Jurkat, Clone E6-1 (cell line): ENCODE measurements around the gene NID1.

Experiments used
- DNase-seq: peaks from one replicate; pipeline ENCODE4 v3.0.0-alpha.2; 2011; ENCODE audit warnings: low read depth, low spot score
- H3K4me3 ChIP-seq: 2 replicates; pipeline ENCODE4 v1.5.1; 2011; ENCODE audit warnings: mild to moderate bottlenecking, low read length, control low read depth, moderate library complexity

NID1 gene

DNA sequence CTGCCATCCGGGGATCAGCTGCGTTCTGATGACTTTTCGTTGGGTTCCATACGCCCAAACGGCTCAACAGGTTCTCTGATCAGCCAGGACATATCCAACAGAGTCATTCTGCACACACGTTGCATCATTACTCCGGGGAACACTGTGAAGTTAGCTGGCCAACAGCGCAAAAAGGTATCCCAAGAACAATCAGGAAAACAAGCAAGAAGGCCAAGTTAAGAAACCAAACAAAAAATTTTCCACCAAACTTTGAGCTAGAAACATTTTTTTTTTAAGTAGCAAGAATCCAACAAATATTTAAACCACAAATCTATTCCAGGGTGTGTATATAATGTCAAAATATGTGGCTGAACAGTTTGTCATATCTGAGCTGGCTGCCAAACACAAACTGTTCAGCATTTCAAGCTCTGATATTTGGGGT lies 29.2 kb downstream of the NID1 start:
- H3K4me3 ChIP-seq = no peak overlapping the region
- no peak for DNase-seq

DNA sequence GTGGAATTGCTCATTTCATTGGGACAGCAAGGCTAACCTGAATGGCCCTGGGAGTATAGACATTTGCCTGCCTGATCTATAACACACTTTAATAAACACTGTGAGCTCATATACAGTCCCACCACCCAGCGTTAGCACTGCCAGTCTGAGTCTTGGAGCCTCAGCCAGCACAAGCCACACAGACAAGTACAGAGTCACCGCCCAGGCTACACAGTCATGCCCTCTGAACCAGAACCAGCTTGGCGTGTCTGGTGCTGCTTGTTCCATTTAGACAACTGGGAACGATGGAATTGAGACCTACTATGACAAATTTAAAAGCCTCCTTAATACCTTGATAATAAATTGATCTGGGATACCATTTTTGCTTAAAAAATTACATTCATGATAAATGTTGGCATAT lies 31.6 kb downstream of the NID1 start:
- no peak overlapping the region for H3K4me3 ChIP-seq
- DNase-seq = no peak

GRCh38 chr1:236030534-236030933 lies 34.4 kb downstream of the NID1 start:
- H3K4me3 ChIP-seq = no peak overlapping the region
- DNase-seq = no peak

- H3K4me3 ChIP-seq = no peak overlapping the region
- DNase-seq = no peak
Measured at GRCh38 chr1:236029428-236029940, 35.4 kb downstream of the NID1 start.

GRCh38 chr1:236027104-236027503 lies 37.8 kb downstream of the NID1 start:
- no peak for DNase-seq
- H3K4me3 ChIP-seq = no peak overlapping the region

DNA sequence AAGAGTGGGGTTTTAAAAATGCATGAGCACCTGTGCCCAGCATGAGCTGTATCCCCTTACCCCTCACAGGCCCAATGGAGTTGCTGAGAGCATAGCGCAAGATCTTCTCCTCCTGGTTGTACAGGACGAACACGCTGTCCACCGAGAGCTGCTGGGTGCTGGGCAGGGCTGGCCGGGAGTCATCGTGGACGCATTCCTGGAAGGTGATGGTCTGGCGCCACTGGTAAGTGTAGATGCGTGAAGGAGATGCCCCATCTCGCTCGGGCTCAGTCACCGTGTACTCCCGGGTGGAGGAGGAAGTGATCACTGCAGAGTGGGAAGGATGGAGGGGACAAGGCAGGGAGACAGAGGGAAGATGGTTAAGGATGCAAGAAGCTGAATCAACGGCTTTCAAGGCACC lies 39.1 kb downstream of the NID1 start:
- H3K4me3 ChIP-seq = no peak overlapping the region

DNA sequence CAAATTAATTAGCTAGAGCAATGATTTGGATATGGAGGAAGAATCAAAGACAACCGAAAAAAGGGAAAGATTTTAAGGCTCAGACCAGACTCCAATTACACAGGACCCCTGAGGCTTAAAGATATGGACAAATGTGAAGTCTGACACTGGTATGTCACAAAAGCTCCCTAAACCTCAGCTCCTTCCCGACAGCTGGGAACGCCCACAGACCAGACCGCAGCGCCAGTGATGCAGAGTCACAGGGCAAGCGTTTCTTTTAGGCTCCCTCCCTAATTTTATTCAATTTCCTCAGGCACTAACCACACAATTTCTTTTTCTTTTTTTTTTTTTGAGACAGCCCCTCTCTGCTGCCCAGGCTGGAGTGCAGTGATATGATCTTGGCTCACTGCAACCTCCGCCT lies 40.2 kb downstream of the NID1 start:
- H3K4me3 ChIP-seq = no peak overlapping the region
- DNase-seq = no peak

More for the DNA sequence above, 39.1 kb downstream of the NID1 start:
- no peak for DNase-seq

- DNase-seq = no peak
- no peak overlapping the region for H3K4me3 ChIP-seq
Measured at GRCh38 chr1:236023926-236024565, 40.8 kb downstream of the NID1 start.

DNA sequence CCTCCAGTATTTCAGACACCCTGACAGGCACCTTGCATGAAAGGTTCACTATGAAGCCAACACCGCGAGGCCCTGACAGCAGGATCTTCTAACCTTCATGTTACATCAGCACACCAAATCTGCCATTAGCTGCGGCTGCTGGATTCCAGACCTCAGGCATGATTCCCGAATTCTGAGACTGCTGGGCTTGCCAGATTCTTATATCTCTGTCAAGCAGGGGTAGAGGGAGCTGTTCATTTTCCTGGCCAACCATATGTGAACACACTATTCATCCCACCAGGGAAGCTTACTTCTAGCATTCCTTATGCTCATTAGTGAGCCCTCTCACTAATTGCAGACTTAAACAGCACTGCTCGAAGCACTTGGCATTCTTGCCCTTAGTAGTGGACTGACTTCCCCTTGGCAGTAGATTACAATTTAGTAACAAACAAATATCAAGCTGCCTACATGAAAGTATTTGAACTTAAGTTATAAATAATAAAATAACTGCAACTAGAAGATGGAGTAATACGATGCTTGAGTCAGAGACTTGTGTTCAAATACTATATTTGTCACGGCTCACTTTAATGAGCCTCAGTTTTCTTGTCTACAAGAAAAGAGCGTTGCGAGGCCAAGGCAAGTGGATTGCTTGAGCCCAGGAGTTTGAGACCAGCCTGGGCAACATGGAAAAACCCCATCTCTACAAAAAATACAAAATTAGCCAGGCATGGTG lies 43.3 kb downstream of the NID1 start:
- H3K4me3 ChIP-seq = no peak overlapping the region
- no peak for DNase-seq

- DNase-seq = no peak
- H3K4me3 ChIP-seq = no peak overlapping the region
Measured at GRCh38 chr1:236020359-236021219, 44.3 kb downstream of the NID1 start.

DNA sequence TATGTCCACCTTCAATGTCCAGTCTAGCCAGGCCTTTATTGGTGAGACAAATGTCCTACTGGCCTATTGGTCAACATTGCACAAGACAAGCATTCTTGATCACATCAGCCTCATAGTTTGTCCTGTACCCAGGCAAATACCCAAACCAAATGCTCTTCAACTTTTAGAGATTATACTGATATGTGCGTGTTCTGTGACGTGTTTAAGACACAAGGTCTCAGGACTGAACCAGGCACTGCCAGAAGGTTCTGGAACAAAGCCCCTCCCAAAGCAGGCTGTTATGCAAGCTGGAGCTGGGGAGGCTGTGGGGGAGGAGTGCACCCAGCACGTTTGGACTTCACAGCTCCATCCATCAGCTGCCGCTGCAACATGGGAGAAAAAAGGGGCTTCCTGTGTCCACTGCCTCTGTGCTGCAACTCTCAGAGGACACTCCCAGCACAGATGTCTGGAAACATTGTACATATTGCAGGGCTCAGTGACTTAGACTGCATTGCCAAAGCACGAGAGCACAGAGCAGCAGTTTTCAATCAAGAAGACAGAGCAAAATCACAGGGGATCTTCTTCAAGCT lies 45.9 kb downstream of the NID1 start:
- no peak for DNase-seq
- H3K4me3 ChIP-seq = no peak overlapping the region

GRCh38 chr1:236016782-236017400 lies 48.0 kb downstream of the NID1 start:
- no peak for DNase-seq

DNA sequence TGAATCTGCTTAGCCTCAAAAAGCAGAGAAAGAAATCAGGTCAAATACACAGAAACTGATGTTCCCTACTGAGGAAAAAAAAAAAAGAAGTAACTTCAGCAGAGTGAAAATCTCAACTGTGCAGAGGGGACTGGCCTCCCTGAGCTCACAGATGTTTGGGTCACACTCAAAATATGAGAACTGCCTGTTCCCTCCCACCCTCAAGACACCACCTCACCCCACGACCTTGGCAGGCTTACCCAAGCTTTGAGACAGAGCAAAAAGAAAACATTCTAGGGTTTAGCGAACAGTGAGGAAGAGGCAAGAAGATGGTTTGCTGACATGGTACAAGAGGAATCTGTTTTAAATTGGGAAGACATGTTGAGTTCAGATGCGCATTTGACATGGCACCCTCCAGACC lies 48.8 kb downstream of the NID1 start:
- no peak for DNase-seq

More at GRCh38 chr1:236016782-236017400, 48.0 kb downstream of the NID1 start:
- no peak overlapping the region for H3K4me3 ChIP-seq

DNA sequence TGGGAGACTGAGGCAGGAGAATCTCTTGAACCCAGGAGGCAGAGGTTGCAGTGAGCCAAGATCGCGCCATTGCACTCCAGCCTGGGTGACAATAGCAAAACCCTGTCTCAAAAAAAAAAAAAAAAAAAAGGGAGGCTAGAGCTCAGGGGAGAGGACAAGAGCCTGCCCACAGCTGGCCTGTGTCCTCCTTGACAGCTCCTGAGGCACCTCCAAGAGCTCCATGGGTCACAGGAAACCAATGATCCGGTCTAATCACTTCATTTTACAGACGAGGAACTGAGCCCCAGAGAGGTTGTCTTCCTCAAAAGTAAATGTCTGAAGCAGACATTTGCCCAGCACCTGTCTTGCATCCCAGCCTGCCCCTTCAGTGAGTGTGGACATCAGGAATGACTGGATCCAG lies 49.4 kb downstream of the NID1 start:
- DNase-seq = no peak
- no peak overlapping the region for H3K4me3 ChIP-seq

More for the DNA sequence above, 48.8 kb downstream of the NID1 start:
- no peak overlapping the region for H3K4me3 ChIP-seq

- no peak for DNase-seq
- no peak overlapping the region for H3K4me3 ChIP-seq
Measured at GRCh38 chr1:236013330-236013729, 51.6 kb downstream of the NID1 start.

DNA sequence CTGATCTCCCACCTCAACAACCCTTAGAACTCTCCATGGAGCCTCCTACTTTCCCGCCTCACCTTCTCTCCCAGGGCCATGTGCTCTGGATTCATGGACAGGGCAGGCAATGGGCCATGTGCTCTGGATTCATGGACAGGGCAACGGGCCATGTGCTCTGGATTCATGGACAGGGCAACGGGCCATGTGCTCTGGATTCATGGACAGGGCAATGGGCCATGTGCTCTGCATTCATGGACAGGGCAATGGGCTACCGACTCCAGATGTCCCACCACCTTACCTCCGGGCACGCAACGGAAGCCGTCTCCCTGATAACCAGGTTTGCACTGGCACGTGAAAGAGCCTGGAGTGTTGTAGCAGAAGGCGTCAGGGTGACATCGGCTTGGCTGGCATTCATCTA lies 53.2 kb downstream of the NID1 start:
- no peak for DNase-seq
- H3K4me3 ChIP-seq = no peak overlapping the region

GRCh38 chr1:236010443-236010842 lies 54.4 kb downstream of the NID1 start:
- no peak overlapping the region for H3K4me3 ChIP-seq
- DNase-seq = no peak

DNA sequence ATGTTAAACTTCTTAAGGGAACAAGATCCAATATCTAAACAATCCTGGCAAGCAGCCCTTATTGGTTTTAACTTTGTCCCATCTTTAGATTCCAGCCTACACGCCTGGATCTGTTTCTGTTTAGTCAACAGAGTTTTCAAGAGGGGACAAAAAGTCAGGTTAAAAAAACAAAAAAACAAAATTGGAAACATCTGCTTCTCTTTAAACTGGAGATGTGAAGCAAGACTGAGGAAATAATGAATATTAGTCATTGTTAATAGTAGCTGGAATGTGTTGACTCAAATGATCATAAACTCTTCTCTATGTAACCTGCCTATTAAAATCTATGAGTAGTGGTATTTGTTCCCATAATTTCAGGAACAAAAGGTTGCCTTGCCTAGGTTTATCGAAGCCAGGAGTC lies 55.0 kb downstream of the NID1 start:
- DNase-seq = no peak
- H3K4me3 ChIP-seq = no peak overlapping the region

GRCh38 chr1:236009191-236009590 lies 55.7 kb downstream of the NID1 start:
- no peak overlapping the region for H3K4me3 ChIP-seq
- no peak for DNase-seq
